GM19023 (cell line): ENCODE results near the gene DNAJB6.

Experiments
- ATAC-seq: cut with Tn5 transposase; IDR thresholded peaks from one replicate; pipeline ENCODE4 v1.9.1; 2021; ENCODE audit warnings: mild to moderate bottlenecking, moderate library complexity; ENCODE audit not compliant: unreplicated experiment

The DNAJB6 gene

DNA sequence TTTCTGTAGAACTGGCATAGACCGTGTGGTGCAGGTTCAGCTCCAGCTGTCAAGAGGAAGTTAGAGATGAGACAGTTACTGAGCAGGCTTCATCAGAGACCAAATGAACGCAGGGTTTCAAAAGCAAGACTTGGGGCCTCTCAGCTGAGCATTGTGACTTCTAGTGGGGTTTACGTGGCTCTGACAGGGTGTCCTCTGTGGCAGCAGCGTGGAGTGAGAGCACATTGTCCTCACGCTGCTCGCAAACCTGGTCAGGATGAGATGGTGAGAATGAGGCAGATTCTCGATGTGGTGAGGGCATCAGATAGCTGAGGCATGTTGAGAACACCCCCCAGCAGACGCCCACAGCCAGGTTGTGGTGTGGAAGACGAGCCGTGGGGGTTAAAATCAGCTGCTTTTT is 126.0 kb downstream of the DNAJB6 start:
- no peak for ATAC-seq

DNA sequence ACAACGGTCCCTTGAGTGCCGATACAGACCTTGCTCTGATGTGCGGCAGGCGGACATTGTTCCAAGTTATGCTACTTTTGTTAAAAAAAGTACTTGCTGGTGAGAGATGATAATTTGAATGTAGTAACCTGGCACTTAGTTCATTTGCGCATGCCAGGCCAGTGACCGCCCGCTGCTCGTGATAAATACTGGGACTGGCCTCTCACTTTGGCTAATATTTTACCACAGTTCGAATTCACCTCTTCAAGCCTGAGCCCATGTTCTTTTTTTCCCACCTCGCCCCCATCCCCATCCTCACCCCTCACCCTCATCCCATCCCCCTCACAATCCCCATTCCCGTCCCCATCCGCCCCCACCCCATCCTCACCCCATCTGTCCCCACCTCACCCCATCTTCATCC is 126.4 kb downstream of the DNAJB6 start:
- ATAC-seq = no peak

DNA sequence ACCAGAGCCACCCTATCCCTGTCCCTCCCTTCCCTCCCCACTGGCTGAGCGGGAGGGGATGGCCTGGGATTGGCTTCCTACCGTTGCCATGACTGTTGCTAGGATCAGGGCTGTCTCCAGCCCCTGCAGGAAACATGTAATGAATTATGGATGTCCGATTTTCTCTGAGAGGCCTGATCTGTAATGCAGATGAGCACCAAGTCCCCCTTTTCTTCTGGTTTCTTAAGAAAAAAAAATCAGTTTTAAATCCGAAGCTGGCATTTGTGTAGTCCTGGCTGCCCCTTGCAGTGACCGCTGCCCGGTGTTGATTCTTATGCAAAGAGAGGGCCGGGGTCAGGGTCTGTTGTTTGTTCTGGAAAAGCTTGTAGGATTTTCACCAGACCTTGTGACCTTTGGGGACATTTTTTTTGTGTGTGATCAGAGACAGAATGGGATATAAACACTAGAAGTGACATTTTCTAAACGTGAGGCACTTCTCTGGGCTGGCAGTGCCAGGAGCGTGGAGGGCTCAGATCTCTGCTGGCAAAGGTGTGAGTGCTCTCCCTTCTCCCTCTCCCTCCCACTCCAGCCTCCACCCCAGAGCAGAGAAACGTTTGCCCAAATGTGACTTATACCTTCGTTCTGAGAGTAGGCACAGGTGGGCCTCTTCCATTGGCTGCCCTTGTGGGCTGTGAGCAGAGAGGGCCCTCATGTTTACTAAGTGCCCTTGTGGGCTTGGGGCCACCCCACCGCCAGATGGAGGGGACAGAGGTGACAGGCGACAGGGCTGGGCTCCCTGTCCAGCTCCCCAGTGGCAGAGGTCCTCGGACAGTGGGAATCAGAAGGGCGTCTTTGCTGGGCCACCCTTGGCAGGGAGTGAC is 127.5 kb downstream of the DNAJB6 start:
- no peak for ATAC-seq

DNA sequence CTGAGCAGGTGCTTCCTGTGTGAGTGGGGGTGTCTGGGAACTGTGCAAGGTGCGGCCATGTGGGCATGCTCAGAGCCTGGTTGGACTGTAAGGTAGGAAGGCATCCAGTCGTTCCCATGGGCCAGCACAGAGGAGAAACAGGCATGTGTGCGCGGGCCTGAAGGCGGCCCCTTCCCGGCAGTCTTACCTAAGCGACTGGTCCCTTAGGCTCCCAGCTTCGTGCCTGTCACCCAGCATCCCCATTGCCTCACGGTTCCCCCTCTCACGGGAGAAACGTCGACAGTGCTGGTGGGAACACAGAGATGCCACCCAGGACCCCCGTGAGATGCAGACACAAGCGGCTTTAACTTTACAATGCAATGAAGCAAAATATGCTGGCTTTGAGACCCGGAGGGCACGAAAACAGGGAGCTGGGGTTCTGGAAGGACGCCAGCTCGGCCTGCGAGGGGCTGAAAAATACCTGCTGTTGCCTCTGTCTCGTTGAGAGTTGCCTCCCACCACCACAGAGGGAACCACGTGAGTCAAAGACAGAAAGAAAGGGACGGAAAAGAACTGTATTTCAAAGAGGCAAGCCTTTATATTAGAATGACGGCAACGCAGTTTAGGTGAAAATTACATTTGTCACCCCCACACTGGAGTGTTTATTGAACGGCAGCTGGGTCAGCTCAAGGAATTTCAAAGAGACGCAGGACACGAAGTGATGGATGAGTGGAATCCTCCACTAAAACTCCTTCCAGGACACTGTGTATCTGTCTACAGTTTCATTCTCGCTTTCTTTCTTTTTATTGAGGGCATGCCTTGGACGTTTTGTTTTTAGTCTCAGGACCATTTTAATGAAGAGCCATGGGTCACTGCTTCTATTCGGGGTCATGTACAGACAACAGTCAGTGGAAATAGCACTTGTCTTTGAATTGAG is 128.4 kb downstream of the DNAJB6 start:
- ATAC-seq = no peak

DNA sequence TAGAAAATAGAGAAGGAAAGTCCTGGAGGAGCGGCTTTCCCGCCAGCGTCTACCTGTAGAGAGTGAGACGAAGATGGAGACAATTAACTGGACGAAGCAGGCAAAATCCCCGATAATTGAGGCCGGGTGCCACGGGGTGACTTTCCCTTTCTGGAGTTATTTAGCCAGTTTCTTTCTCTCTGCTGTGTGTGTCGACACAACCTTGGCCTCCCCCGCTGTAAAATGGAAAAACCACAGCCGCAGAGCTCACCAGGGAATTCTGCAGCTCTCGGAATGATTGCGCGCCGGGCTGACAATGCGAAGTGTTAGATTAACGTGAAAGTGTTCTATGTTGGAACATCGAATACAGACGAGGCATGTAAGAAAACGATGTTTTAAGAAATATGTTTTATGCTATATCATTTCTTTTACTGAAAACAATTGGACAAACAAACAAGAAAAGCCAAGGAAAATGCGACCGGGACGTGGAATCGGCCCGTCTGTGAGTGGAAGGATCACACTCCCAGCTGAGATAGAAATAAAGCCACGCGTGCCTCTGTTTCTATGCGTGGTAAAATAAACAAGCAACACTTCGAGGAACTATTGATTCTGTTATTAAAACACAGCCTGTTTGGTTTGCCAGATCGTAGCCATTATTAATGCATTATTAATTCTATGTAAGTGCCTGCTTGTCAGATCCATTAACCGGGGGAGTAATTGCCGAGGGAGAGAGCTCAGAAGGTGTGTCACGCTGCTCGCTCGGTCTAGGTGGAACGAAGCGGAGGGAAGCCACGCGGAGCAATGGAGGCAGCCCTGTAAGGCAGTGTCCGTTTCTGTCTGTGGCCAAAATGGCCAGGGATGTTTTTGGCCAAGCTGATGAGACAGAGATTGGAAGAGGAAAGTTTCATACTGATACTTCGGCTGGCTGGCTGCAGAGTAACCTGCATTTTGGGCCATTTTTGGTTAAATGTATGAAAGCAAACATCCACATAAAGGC is 129.4 kb downstream of the DNAJB6 start:
- no peak for ATAC-seq

DNA sequence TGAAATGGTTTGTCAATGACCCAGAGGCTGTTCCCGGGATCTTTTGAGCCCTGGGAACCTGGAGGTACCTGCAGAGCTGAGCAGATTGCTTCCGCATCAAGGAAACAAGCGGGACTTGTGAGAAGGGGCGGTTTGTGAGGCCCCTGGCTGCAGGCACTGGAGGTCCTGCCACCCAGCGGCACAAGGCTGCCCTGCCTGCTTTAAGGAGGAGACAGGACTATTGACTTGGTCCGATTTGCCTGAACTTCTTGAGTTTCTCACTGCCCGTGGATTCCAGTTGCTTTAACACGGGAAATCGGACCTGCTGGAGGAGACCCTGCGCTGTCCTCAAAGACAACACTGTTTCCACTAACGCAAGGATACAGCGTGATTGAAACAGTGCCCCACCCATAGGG is 130.1 kb downstream of the DNAJB6 start:
- no peak for ATAC-seq
